Activated CD4-positive, alpha-beta T cell treated with anti-CD3 and anti-CD28 coated beads, Interleukin-2, amount 50 U/mL, for 48 hours (primary cell): Measurements from ENCODE around the gene DCAKD.

Source experiments
- DNase-seq, 2 experiments: peaks; one replicate each; pipeline ENCODE4 v3.0.0-alpha.2; 2020

Gene DCAKD

GRCh38 chr17:45029758-45030423 is 21.5 kb downstream of the DCAKD start:
- DNase-seq, result no peak

- DNase-seq, result no peak
Measured at GRCh38 chr17:45029096-45029495, 22.3 kb downstream of the DCAKD start.

- no peak for DNase-seq
Measured at GRCh38 chr17:45022655-45023339, 28.6 kb downstream of the DCAKD start.

- no peak for DNase-seq
Measured at GRCh38 chr17:45022288-45022648, 29.2 kb downstream of the DCAKD start.

- DNase-seq, result peak; percentile 65 to 69
Measured at GRCh38 chr17:45021607-45022287, 29.7 kb downstream of the DCAKD start.

GRCh38 chr17:45020354-45021138 is 30.9 kb downstream of the DCAKD start:
- DNase-seq, result peak in 1 of 2 experiments; percentile 10

GRCh38 chr17:45018848-45019711 is 32.4 kb downstream of the DCAKD start:
- DNase-seq, result peak; percentile 43 to 48

- no peak for DNase-seq
Measured at GRCh38 chr17:45018514-45018847, 33.0 kb downstream of the DCAKD start.

- peak in 1 of 2 experiments; percentile 5 for DNase-seq
Measured at GRCh38 chr17:45016823-45017222, 34.6 kb downstream of the DCAKD start.

GRCh38 chr17:45016237-45016636 is 35.2 kb downstream of the DCAKD start:
- DNase-seq, result no peak

GRCh38 chr17:45013021-45013997 is 38.1 kb downstream of the DCAKD start:
- DNase-seq, result no peak

GRCh38 chr17:45011767-45012166 is 39.7 kb downstream of the DCAKD start:
- DNase-seq, result no peak

- DNase-seq, result no peak
Measured at GRCh38 chr17:45009676-45010467, 41.6 kb downstream of the DCAKD start.

GRCh38 chr17:45008216-45008615 is 43.2 kb downstream of the DCAKD start:
- DNase-seq, result no peak

GRCh38 chr17:45006927-45007461 is 44.4 kb downstream of the DCAKD start:
- DNase-seq, result no peak

GRCh38 chr17:45005700-45006099 is 45.7 kb downstream of the DCAKD start:
- no peak for DNase-seq

- DNase-seq, result no peak
Measured at GRCh38 chr17:45004388-45004787, 47.0 kb downstream of the DCAKD start.

- DNase-seq, result no peak
Measured at GRCh38 chr17:45003877-45004276, 47.6 kb downstream of the DCAKD start.

- DNase-seq, result no peak
Measured at GRCh38 chr17:45001310-45001709, 50.1 kb downstream of the DCAKD start.

GRCh38 chr17:44999433-44999832 is 52.0 kb downstream of the DCAKD start:
- DNase-seq, result no peak
